OCI-LY1 (cell line): ENCODE measurements around the gene C22orf23.

Experiments used
- EZH2 ChIP-seq: fragments of 200-600 bp; sonication (generic), shearing (Covaris generic); IDR thresholded peaks from 2 replicates; pipeline ENCODE4 v1.8.0; 2017; ENCODE audit warnings: borderline replicate concordance, mixed run types, mild to moderate bottlenecking, antibody characterized with exemption, low read length, moderate library complexity, mixed read lengths
- TF ChIP-seq, protein P1 (sequence below): fragments of 200-600 bp; sonication (generic), shearing (Covaris generic); IDR thresholded peaks from 2 replicates; pipeline ENCODE4 v1.5.1; 2017; ENCODE audit warnings: mild to moderate bottlenecking, antibody characterized with exemption, low read length, moderate library complexity, mixed read lengths

DNA sequence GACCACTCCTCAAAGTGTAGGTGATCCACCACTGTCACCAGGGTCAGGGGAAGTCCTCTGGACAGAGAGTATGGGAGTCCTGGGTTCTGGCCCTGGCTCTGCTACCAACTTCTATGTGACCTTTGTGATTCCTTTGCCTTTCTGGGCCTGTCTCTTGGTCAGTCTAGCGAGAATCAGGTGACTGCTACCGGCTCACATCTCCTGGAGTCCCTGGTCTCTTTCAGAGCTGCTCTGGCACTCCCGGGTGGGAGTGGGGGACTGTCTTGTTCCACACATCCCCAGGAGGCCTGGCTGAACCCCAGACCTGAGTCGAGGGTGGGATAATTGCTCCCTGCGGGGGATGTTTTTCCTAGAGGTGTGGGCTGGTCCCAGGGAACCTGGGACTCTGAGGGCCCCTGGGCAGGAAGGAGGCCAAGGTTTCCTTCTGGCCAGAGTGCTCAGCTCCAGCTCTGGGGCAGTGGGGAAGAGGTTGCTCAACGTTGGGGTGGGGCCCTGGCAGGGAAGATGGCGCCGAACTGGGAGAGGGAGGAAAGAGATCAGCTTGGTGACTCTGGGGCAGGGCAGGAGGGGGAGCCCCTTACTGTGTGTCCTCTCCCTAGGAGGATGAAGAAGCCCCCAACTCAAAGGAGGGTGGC, 28.9 kb upstream of the C22orf23 start:
- TF ChIP-seq, protein P1, sequence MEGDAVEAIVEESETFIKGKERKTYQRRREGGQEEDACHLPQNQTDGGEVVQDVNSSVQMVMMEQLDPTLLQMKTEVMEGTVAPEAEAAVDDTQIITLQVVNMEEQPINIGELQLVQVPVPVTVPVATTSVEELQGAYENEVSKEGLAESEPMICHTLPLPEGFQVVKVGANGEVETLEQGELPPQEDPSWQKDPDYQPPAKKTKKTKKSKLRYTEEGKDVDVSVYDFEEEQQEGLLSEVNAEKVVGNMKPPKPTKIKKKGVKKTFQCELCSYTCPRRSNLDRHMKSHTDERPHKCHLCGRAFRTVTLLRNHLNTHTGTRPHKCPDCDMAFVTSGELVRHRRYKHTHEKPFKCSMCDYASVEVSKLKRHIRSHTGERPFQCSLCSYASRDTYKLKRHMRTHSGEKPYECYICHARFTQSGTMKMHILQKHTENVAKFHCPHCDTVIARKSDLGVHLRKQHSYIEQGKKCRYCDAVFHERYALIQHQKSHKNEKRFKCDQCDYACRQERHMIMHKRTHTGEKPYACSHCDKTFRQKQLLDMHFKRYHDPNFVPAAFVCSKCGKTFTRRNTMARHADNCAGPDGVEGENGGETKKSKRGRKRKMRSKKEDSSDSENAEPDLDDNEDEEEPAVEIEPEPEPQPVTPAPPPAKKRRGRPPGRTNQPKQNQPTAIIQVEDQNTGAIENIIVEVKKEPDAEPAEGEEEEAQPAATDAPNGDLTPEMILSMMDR: no peak
- no peak for TF ChIP-seq EZH2
